Mesendoderm (in vitro differentiated cells): ENCODE measurements around the gene WDCP.

Experiments
- DNase-seq: peaks from one replicate; pipeline ENCODE4 v3.0.0; 2013
- H2AK5ac ChIP-seq: 2 replicates; pipeline ENCODE4 v1.6.1; 2013; ENCODE audit warnings: low read length, inconsistent platforms
- H2BK120ac ChIP-seq: 2 replicates; pipeline ENCODE4 v1.6.1; 2013; ENCODE audit warnings: low read depth, mild to moderate bottlenecking, low read length, moderate library complexity, mixed read lengths
- H2BK15ac ChIP-seq: replicated peaks from 2 replicates; pipeline ENCODE4 v1.6.1; 2013; ENCODE audit warnings: low read depth, mild to moderate bottlenecking, moderate library complexity
- H2BK5ac ChIP-seq: 2 replicates; pipeline ENCODE4 v1.6.1; 2013; ENCODE audit warnings: low read length, inconsistent platforms
- H3K18ac ChIP-seq: 2 replicates; pipeline ENCODE4 v1.6.1; 2013; ENCODE audit warnings: mild to moderate bottlenecking, low read length, mixed read lengths
- H3K23ac ChIP-seq: one replicate; pipeline ENCODE4 v1.6.1; 2013; ENCODE audit warnings: low read length
- H3K27ac ChIP-seq: 2 replicates; pipeline ENCODE4 v1.5.1; 2013; ENCODE audit warnings: low read depth, mild to moderate bottlenecking, inconsistent platforms, low read length, moderate library complexity
- H3K27me3 ChIP-seq: 2 replicates; pipeline ENCODE4 v1.6.1; 2013; ENCODE audit warnings: low read length, control low read depth, mild to moderate bottlenecking, inconsistent platforms; ENCODE audit not compliant: insufficient read depth, poor library complexity
- H3K36me3 ChIP-seq: 2 replicates; pipeline ENCODE4 v1.6.1; 2013; ENCODE audit warnings: low read length, inconsistent platforms; ENCODE audit not compliant: control insufficient read depth, insufficient read depth
- H3K4ac ChIP-seq: one replicate; pipeline ENCODE4 v1.6.1; 2013; ENCODE audit warnings: low read depth, mild to moderate bottlenecking, low read length, moderate library complexity
- H3K4me1 ChIP-seq: 2 replicates; pipeline ENCODE4 v1.6.1; 2013; ENCODE audit warnings: low read depth, low read length, inconsistent platforms; ENCODE audit not compliant: control insufficient read depth
- H3K4me2 ChIP-seq: 2 replicates; pipeline ENCODE4 v1.6.1; 2013; ENCODE audit warnings: low read length
- H3K4me3 ChIP-seq: 2 replicates; pipeline ENCODE4 v1.5.1; 2013; ENCODE audit warnings: mild to moderate bottlenecking, low read length
- H3K56ac ChIP-seq: one replicate; pipeline ENCODE4 v1.6.1; 2013; ENCODE audit warnings: low read length
- H3K79me1 ChIP-seq: 2 replicates; pipeline ENCODE4 v1.6.1; 2013; ENCODE audit warnings: low read length, inconsistent platforms
- H3K79me2 ChIP-seq: 2 replicates; pipeline ENCODE4 v1.6.1; 2013; ENCODE audit warnings: mild to moderate bottlenecking, low read length; ENCODE audit not compliant: control insufficient read depth, insufficient read depth
- H3K9ac ChIP-seq: 2 replicates; pipeline ENCODE4 v1.6.1; 2013; ENCODE audit warnings: low read length, inconsistent platforms
- H4K5ac ChIP-seq: one replicate; pipeline ENCODE4 v1.6.1; 2013; ENCODE audit warnings: low read length
- H4K8ac ChIP-seq: one replicate; pipeline ENCODE4 v1.6.1; 2013; ENCODE audit warnings: low read depth, mild to moderate bottlenecking, control low read depth, low read length, moderate library complexity
- WGBS: extraction: QIAGEN DNeasy Blood & Tissue Kit; methylation state at CpG from one replicate; pipeline ENCODE4 v1.1.7; 2013; ENCODE audit warnings: low lambda C conversion rate, missing lambda C conversion rate; ENCODE audit not compliant: insufficient coverage; ENCODE audit errors: extremely low coverage; 5-methylcytosine and 5-hydroxymethylcytosine counted together

Gene WDCP

GRCh38 chr2:24054366-24055010, 7.3 kb upstream of the WDCP start:
- H3K4me1 ChIP-seq, result no peaks in the 10 kb centered on the region
- no peak for DNase-seq
- no peaks in the 10 kb centered on the region for H3K79me2 ChIP-seq
- H3K27me3 ChIP-seq, result no peaks in the 10 kb centered on the region
- H3K27ac ChIP-seq, result no peak overlapping the region
- H3K36me3 ChIP-seq, result no peaks in the 10 kb centered on the region
- WGBS, result no CpG with 5 or more reads among the region's 8 CpGs
- H4K8ac ChIP-seq, result no peak overlapping the region
- no peak overlapping the region for H3K18ac ChIP-seq
- H3K4ac ChIP-seq, result no peak overlapping the region
- no peak overlapping the region for H3K56ac ChIP-seq
- H4K5ac ChIP-seq, result no peak overlapping the region
- no peak overlapping the region for H3K23ac ChIP-seq
- no peak overlapping the region for H2BK15ac ChIP-seq
- no peak overlapping the region for H3K4me2 ChIP-seq
- H3K9ac ChIP-seq, result no peak overlapping the region
- H2BK5ac ChIP-seq, result no peak overlapping the region
- no peak overlapping the region for H3K4me3 ChIP-seq
- no peak overlapping the region for H2AK5ac ChIP-seq
- no peaks in the 10 kb centered on the region for H3K79me1 ChIP-seq
- H2BK120ac ChIP-seq, result no peak overlapping the region

GRCh38 chr2:24052951-24053350, 5.8 kb upstream of the WDCP start:
- Histone ChIP-seq H4K5ac (no peak overlapping the region), H2BK120ac (no peak overlapping the region), H3K18ac (no peak overlapping the region), H2BK5ac (no peak overlapping the region), H4K8ac (no peak overlapping the region), H3K79me1 (no peaks in the 10 kb centered on the region), H3K4me3 (no peak overlapping the region), H3K27ac (no peak overlapping the region), H3K4me1 (no peaks in the 10 kb centered on the region), H3K4me2 (no peak overlapping the region), H3K23ac (no peak overlapping the region), H3K36me3 (no peaks in the 10 kb centered on the region), H3K27me3 (no peaks in the 10 kb centered on the region), H2BK15ac (no peak overlapping the region), H3K56ac (no peak overlapping the region), H3K9ac (no peak overlapping the region), H3K4ac (no peak overlapping the region), H3K79me2 (no peaks in the 10 kb centered on the region), H2AK5ac (no peak overlapping the region)
- no CpG with 5 or more reads among the region's 1 CpG for WGBS
- DNase-seq, result no peak

GRCh38 chr2:24051833-24052232, 4.6 kb upstream of the WDCP start:
- Histone ChIP-seq H4K8ac (no peak overlapping the region), H3K79me1 (no peaks in the 10 kb centered on the region), H3K18ac (no peak overlapping the region), H2BK120ac (no peak overlapping the region), H3K4ac (no peak overlapping the region), H3K56ac (no peak overlapping the region), H3K27me3 (no peaks in the 10 kb centered on the region), H3K36me3 (no peaks in the 10 kb centered on the region), H3K4me2 (no peak overlapping the region), H3K27ac (no peak overlapping the region), H3K9ac (no peak overlapping the region), H3K4me3 (no peak overlapping the region), H2AK5ac (no peak overlapping the region), H3K79me2 (no peaks in the 10 kb centered on the region), H3K23ac (no peak overlapping the region), H2BK5ac (no peak overlapping the region), H2BK15ac (no peak overlapping the region), H4K5ac (no peak overlapping the region), H3K4me1 (no peaks in the 10 kb centered on the region)
- no peak for DNase-seq
- WGBS, result no CpG with 5 or more reads among the region's 8 CpGs

- Histone ChIP-seq H3K79me2 (peaks cover 2% of the 10 kb centered on the region), H2AK5ac (no peak overlapping the region), H3K27me3 (no peaks in the 10 kb centered on the region), H3K4me3 (peak overlapping the region; percentile 73), H4K5ac (no peak overlapping the region), H3K4me1 (no peaks in the 10 kb centered on the region), H3K56ac (peak overlapping the region; percentile 89), H3K4me2 (peak overlapping the region; percentile 53), H3K79me1 (no peaks in the 10 kb centered on the region), H3K27ac (no peak overlapping the region), H4K8ac (peak overlapping the region; percentile 1), H3K9ac (peak overlapping the region; percentile 77), H3K36me3 (no peaks in the 10 kb centered on the region), H3K4ac (no peak overlapping the region), H3K23ac (peak overlapping the region; percentile 0), H2BK120ac (no peak overlapping the region), H2BK15ac (no peak overlapping the region), H2BK5ac (no peak overlapping the region), H3K18ac (peak overlapping the region; percentile 22)
- DNase-seq, result peak; percentile 47
- no CpG with 5 or more reads among the region's 47 CpGs for WGBS
Measured at GRCh38 chr2:24050041-24050979, 3.1 kb upstream of the WDCP start.

- no peaks in the 10 kb centered on the region for H3K4me1 ChIP-seq
- peak within 1 kb of the TSS; percentile 61 for H3K18ac ChIP-seq
- peak within 1 kb of the TSS; percentile 53 for H3K4me2 ChIP-seq
- peak within 1 kb of the TSS; percentile 73 for H3K4me3 ChIP-seq
- H4K5ac ChIP-seq, result no peak within 1 kb of the TSS
- WGBS, result no CpG with 5 or more reads among the region's 52 CpGs
- H3K23ac ChIP-seq, result peak within 1 kb of the TSS; percentile 0
- no peaks in the 10 kb centered on the region for H3K36me3 ChIP-seq
- peak within 1 kb of the TSS; percentile 89 for H3K56ac ChIP-seq
- H3K27me3 ChIP-seq, result no peaks in the 10 kb centered on the region
- H3K79me2 ChIP-seq, result peaks cover 2% of the 10 kb centered on the region
- DNase-seq, result peak; percentile 87
- no peak within 1 kb of the TSS for H2BK5ac ChIP-seq
- H4K8ac ChIP-seq, result peak within 1 kb of the TSS; percentile 1
- H2AK5ac ChIP-seq, result no peak within 1 kb of the TSS
- H3K79me1 ChIP-seq, result no peaks in the 10 kb centered on the region
- no peak within 1 kb of the TSS for H3K4ac ChIP-seq
- H2BK120ac ChIP-seq, result no peak within 1 kb of the TSS
- H2BK15ac ChIP-seq, result no peak within 1 kb of the TSS
- H3K9ac ChIP-seq, result peak within 1 kb of the TSS; percentile 77
- no peak within 1 kb of the TSS for H3K27ac ChIP-seq
Measured at GRCh38 chr2:24049485-24050021, 2.4 kb upstream of the WDCP start, which contains the start of gene FKBP1B. FKBP1B (plus strand) TSS chr2:24049741; CDS start chr2:24049850, 109 bp downstream.
